Esophagus (tissue), 2 donors: ENCODE results near the gene COX7A2L. TPM values are rescaled to one million over a fixed set of nuclear protein-coding genes. Genes with fewer than 3 reads are reported as not detected.

ENCODE experiments used
- H3K27ac ChIP-seq, 2 donors: one replicate each; pipeline ENCODE4 v1.5.1; 2013; ENCODE audit warnings: low read depth in 2 of 2, mild to moderate bottlenecking in 2 of 2, inconsistent platforms in 1 of 2, low read length in 1 of 2, moderate library complexity in 1 of 2
- H3K27me3 ChIP-seq, 2 donors: one replicate each; pipeline ENCODE4 v1.6.1; 2013; ENCODE audit warnings: low read length in 2 of 2, control low read depth in 1 of 2, mild to moderate bottlenecking in 1 of 2; ENCODE audit not compliant: insufficient read depth in 2 of 2, control insufficient read depth in 1 of 2
- H3K36me3 ChIP-seq, 2 donors: one replicate each; pipeline ENCODE4 v1.6.1; 2013; ENCODE audit warnings: low read length in 1 of 2; ENCODE audit not compliant: control insufficient read depth in 2 of 2, insufficient read depth in 2 of 2
- H3K4me1 ChIP-seq, 2 donors: one replicate each; pipeline ENCODE4 v1.6.1; 2013; ENCODE audit warnings: low read length in 1 of 2; ENCODE audit not compliant: control insufficient read depth in 2 of 2, insufficient read depth in 2 of 2
- H3K4me3 ChIP-seq, 2 donors: one replicate each; pipeline ENCODE4 v1.5.1; 2013; ENCODE audit warnings: low read length in 2 of 2, mild to moderate bottlenecking in 2 of 2, low read depth in 1 of 2, moderate library complexity in 1 of 2
- H3K9me3 ChIP-seq, 2 donors: one replicate each; pipeline ENCODE4 v1.6.1; 2013; ENCODE audit warnings: mild to moderate bottlenecking in 2 of 2, low read depth in 1 of 2, low read length in 1 of 2, moderate library complexity in 1 of 2; ENCODE audit not compliant: control insufficient read depth in 2 of 2, insufficient read depth in 1 of 2
- WGBS, 2 donors: extraction: QIAGEN DNeasy Blood & Tissue Kit; methylation state at CpG; one replicate each; pipeline ENCODE4 v1.1.7; 2013; 5-methylcytosine and 5-hydroxymethylcytosine counted together
- polyA plus RNA-seq, 2 donors: library from polyadenylated mRNA; stranded (reverse); fragments of 200-250 nt; gene quantifications; one replicate each; pipeline ENCODE4 v1.2.3, GENCODE V29; 2013
- donor health status: healthy with polysubstance abuse.
- donor health status: Bipolar disorder and iron deficiency.

Gene COX7A2L
- polyA plus RNA-seq, 2 donors = 30.1 to 60.2 TPM

DNA sequence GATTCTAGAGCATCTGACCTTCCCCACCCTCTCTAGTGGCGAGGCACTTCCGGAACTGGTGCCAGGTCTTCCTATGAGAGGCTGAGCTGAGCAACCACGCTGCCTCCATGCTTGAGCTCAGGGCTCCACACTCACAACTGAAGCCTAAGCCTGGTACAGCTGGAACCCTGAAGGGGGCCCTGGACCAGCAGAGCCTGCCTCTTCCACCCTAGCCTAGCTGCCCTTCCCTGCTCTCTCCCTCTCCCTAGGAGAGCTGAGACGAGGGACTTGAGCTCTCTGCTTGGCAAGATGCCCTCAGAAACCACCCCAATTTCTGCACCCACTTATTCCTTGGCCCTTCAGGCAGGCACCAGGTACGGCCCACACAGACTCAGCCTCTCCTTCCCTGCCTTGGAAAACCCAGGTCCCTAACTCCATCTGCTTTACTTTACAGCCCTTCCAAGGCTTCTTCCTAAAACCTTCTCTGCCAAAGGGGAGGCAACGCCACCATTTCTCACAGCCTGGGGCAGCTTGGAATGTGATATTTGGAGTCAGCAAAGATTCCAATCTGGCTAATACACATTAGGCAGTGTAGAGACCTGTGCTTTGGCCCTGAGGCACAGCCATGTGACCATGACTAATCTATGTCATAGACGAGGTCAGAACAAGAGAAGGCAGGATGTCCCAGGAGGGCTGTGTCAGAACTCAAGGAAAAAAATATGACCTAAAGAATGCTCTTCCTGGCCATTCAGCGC is 18.8 kb downstream of the COX7A2L start:
- H3K36me3 ChIP-seq = peaks cover 9 to 19% of the 10 kb centered on the region in 2 donors
- H3K9me3 ChIP-seq = no peaks in the 10 kb centered on the region
- H3K27ac ChIP-seq = no peak overlapping the region
- peaks cover 8 to 16% of the 10 kb centered on the region in 2 donors for H3K4me1 ChIP-seq
- no peaks in the 10 kb centered on the region for H3K27me3 ChIP-seq
- 58 to 65% methylated on average over 8 of the region's 8 CpGs for WGBS, 2 donors
- H3K4me3 ChIP-seq = no peak overlapping the region

DNA sequence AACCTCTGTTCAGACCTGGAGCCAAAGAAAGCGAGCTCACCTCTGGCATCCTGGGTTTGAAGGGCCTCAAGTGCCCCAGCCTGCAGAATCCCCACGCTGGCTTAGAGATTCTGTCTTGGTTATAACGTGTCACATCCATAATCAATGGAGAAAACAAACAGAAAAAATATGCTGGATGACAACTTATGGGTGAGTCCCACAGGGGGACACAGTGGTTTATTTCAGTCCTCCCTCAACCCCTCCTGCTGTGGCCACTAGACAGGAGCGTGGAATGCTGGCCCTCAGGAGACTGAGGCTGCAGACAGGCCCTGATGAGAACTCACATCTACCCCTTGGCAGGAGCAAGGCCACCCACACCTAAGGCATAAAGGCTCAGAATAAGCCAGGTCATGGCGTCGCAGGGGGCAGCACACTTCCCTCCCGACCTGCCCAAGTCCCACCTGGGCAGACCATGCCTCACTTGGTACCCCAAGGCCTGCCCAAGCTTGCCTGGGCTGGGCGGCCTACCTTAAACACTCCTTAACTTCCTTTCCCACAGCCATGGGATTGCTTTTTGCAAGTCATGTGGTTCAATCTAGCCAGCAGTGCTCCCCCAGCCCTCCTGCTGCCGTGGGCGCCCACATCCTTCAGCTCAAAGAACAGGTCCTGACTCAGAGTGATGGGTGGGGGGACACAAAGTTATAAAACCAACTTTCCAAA is 19.9 kb downstream of the COX7A2L start:
- peaks cover 9 to 21% of the 10 kb centered on the region in 2 donors for H3K36me3 ChIP-seq
- H3K4me3 ChIP-seq = no peak overlapping the region
- WGBS, 2 donors = 92 to 94% methylated on average over 8 to 10 of the region's 10 CpGs
- no peaks in the 10 kb centered on the region for H3K9me3 ChIP-seq
- H3K27ac ChIP-seq = no peak overlapping the region
- H3K27me3 ChIP-seq = no peaks in the 10 kb centered on the region
- H3K4me1 ChIP-seq = peaks cover 8 to 16% of the 10 kb centered on the region in 2 donors

DNA sequence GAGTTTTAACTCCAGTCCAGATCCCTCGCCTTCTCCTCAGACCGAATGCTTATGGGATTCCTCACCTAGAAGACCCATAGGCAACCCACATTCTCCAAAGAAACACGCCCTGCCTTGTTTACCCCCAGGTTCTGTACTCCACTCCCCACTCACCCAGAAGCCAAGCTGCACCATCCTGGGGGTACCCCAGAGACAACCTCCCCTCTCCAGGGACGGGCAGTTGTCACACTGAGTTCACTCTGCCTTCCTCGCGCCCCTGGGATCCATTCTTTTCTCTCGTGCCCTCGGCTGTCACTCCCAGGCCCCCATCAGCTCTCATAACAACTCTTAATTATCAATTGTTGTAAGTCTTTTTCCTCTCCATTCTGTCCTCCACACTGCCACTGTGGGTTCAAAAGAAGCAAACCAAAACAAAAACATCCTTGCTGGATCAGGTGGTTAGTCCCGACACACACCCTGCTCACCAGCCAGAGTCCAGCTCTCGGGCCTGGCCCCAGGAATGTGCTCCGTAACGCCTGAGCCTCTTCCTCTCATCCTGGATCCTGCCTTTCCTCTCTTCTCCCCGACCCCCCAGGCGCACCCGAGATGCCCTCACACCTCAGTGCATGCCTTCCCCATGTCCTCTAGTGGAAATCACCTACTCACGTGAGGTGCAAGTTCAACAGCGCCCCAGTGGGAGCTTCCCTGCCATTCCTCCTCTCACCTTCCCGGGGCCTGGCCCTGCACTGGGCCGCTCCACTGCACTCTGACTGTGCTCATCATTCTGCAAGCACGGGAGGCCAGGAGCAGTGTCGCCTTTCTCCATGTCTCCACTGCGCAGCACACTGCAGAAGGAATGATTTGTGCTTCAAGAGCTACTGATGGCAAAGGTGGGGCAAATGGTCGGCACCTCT is 20.7 kb downstream of the COX7A2L start:
- no peaks in the 10 kb centered on the region for H3K27me3 ChIP-seq
- H3K4me1 ChIP-seq = peaks cover 8 to 16% of the 10 kb centered on the region in 2 donors
- H3K4me3 ChIP-seq = no peak overlapping the region
- 82 to 91% methylated on average over 23 of the region's 23 CpGs for WGBS, 2 donors
- H3K27ac ChIP-seq = no peak overlapping the region
- peaks cover 5 to 16% of the 10 kb centered on the region in 2 donors for H3K36me3 ChIP-seq
- no peaks in the 10 kb centered on the region for H3K9me3 ChIP-seq

DNA sequence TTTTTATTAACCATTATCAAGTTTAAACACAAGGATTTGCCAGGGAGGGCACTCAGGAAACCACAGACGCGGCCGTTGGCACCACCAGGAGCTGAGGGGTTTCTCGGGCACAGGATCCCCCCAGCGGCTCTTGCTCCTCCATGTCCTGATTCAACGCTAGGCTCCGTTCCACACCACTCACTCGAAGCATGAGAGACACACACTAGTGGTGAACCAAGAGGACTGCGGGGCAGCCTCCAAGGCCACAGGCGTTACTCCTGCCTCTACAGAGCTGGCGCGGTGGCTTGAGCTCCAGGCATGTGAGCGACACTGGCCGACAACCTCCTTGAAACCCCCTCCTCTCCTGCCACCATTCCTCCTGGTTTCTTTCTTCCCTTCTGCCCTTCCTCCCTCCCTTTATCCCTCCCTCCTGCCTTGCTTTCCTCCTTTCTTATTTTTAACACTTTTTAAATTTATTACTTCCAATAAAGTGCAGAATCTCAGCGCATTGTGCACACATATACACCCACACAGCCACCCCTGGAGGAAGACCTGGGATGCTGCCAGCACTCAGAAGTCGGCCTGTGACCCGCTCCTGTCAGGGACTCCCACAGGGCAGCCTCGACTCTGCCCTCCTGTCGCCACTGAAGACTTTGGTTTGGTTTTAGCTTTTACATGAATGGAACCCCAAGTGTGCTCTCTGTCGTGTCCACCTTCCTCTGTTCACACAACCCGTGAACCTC is 21.7 kb downstream of the COX7A2L start:
- Histone ChIP-seq H3K36me3 (peaks cover 5 to 16% of the 10 kb centered on the region in 2 donors), H3K27me3 (no peaks in the 10 kb centered on the region), H3K9me3 (no peaks in the 10 kb centered on the region), H3K27ac (no peak overlapping the region), H3K4me1 (peaks cover 8 to 16% of the 10 kb centered on the region in 2 donors), H3K4me3 (no peak overlapping the region)
- 87 to 89% methylated on average over 21 of the region's 21 CpGs for WGBS, 2 donors

DNA sequence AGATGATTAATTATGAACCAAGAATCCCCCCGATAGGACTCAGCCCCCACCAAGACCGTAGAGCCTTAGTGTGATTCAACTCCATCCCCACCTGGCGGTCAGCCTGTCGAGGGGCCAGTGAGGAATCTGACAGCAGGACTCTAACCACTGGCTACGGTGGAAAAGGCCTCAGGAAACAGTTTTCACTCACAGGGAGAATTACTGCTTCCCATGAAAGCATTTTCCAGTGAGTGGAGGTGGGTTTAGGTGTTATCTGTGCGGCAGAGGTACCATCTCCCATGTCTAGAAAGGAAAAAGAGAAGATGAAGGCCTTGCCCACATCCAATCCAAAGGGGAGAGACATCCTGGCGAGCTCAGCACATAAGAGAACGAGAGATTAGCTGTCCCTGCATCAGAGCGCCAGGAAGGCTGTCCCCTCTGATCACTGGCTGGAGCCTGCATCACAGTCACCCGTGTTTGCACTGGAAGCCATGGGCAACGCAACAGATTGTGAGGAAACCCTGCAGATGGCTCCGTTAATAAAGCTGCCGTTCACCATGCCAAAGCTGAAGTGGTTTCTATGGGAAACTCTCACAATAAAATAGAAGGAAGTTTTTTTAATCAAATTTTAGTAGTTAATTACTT is 22.3 kb downstream of the COX7A2L start:
- WGBS, 2 donors = 92% methylated on average over 13 of the region's 13 CpGs
- Histone ChIP-seq H3K9me3 (no peaks in the 10 kb centered on the region), H3K4me1 (peaks cover 8 to 16% of the 10 kb centered on the region in 2 donors), H3K27ac (no peak overlapping the region), H3K4me3 (no peak overlapping the region), H3K36me3 (peaks cover 5 to 16% of the 10 kb centered on the region in 2 donors), H3K27me3 (no peaks in the 10 kb centered on the region)

DNA sequence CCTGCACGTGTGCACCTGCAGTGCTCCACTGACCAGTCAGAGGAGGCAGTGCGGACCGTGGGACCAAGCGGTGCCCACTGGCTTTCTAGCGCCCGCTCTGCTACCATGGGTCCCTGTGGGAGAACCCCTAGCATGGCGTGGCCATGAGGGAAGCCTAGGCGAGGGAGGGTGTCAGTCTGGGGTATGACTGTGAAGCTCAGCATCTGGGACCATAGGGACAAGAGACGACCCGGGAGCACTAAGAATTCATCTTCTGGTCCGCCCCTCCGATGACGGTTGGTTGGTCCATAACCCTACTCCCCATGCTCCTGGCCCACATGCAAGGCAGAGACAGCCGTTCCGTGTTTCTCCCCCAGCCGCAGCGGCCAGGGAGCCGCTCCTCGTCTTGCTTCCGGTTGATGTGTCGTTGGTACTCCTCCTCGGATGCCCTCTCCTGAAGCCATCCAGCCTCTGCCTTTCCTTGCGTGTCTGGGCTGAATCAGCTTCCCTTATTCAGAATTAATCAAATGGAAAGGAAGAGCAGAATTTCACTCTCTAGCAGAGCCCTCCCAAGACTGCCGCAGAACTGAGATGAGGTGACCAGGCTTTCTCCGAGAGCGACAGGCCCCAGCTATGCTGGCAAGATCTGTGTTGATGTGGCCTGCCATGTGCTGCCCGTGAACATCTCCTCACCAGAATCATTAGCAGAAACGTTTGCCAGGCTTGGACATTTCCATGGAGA is 23.0 kb downstream of the COX7A2L start:
- peaks cover 8 to 15% of the 10 kb centered on the region in 2 donors for H3K4me1 ChIP-seq
- WGBS, 2 donors = 96% methylated on average over 28 of the region's 28 CpGs
- peaks cover 5 to 15% of the 10 kb centered on the region in 2 donors for H3K36me3 ChIP-seq
- H3K27ac ChIP-seq = no peak overlapping the region
- no peaks in the 10 kb centered on the region for H3K9me3 ChIP-seq
- H3K4me3 ChIP-seq = no peak overlapping the region
- H3K27me3 ChIP-seq = no peaks in the 10 kb centered on the region

DNA sequence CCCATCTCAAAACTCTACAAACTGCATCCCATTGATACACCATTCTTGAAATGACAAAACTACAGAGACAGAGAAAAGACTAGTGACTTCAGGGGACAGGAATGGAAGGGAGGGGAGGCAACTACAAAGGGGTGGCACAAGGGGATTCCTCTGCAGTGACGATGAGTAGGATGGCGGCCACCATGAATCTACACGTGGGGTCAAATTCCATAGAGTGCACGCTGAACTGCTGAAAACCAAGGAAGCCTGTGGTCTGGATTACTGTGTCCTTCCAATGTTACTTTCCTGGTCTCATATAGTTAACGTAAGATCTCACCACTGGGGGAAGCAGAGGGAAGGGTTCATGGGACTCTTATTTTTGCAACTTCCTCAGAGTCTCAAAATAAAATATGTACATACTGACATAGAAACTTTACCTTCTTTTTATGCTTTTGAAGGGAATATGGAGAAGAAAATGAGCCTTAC is 23.6 kb downstream of the COX7A2L start:
- Histone ChIP-seq H3K9me3 (no peaks in the 10 kb centered on the region), H3K27me3 (no peaks in the 10 kb centered on the region), H3K36me3 (peaks cover 5 to 11% of the 10 kb centered on the region in 2 donors), H3K27ac (no peak overlapping the region), H3K4me3 (no peak overlapping the region), H3K4me1 (peaks cover 3 to 8% of the 10 kb centered on the region in 2 donors)
- 94 to 100% methylated on average over 5 of the region's 5 CpGs for WGBS, 2 donors

DNA sequence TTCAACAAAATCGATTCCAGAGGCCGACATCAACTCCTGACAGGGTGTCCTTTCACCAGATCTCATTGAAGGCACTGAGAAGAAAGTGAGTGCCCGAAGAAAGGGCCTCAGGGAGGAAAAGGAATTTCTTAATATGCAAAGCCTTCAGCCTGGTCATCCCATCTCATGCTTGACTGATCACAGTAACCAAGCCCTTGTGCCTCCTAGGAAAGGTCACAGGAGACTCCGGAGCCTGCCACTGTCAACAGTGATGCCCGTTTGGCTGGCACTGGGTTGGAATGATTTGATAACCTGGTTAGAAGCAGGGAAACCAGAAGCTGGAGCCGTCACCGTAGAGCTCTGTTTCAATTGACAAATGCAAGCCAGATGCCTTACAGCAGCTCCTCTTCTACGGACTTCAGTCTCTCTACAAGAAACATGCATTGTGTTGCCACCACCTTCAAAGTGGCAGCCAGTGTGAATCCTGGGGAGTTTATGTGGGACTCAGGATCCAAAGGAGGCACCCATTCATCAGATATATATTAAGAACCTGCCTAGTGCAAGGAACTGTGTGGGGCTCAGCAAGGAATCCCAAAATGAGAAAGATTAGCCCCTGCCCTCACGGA is 24.6 kb downstream of the COX7A2L start:
- Histone ChIP-seq H3K9me3 (no peaks in the 10 kb centered on the region), H3K27me3 (no peaks in the 10 kb centered on the region), H3K4me1 (peaks cover 2 to 3% of the 10 kb centered on the region in 2 donors), H3K27ac (no peak overlapping the region), H3K36me3 (peaks cover 8 to 11% of the 10 kb centered on the region in 2 donors), H3K4me3 (no peak overlapping the region)
- 95 to 96% methylated on average over 9 of the region's 9 CpGs for WGBS, 2 donors
